ENCODE data around the gene BNC2. TPM values are rescaled to one million over a fixed set of nuclear protein-coding genes. Genes with fewer than 3 reads are reported as not detected.

Gene BNC2
- total RNA-seq, 2 experiments from 2014 or later = not detected

DNA sequence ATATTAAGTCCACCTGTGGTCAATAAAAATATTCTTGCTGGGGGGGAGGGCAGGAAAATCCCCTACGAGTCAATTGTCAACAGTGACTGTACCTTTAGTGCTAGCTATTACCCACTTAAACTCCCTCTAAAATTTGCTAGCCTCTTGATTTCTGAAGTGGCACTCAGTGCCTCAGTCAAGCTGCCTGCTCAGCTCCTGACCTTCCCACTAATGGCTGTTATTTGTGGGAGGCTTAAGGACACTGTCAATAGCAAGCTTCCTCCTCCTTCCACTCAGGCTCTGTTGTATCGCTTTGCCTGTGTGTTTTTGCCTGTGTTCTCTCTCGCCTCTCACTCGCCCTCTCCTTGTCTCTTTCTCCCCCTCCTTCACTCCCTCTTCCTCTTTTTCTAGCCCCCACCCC lies 140.8 kb downstream of the BNC2 start:
- Mint-ChIP-seq H3K9me3 (no peaks in the 10 kb centered on the region), H3K36me3 (ENCODE audit: low read depth) (no peaks in the 10 kb centered on the region), H3K4me3 (no peak overlapping the region), H3K27me3 (peaks cover 45% of the 10 kb centered on the region), H3K4me1 (ENCODE audit: low read depth) (no peaks in the 10 kb centered on the region), H3K27ac (no peak overlapping the region)
- Histone ChIP-seq H3K36me3 (ENCODE audit: insufficient read depth, low read length) (no peaks in the 10 kb centered on the region), H3K4me1 (ENCODE audit: insufficient read depth, low read length) (no peaks in the 10 kb centered on the region), H3K27me3 (ENCODE audit: control insufficient read depth in 1 of 2, insufficient read depth in 2 of 2, low read length in 2 of 2) (peaks cover 9 to 23% of the 10 kb centered on the region in 2 experiments), H3K9me3 (ENCODE audit: control insufficient read depth in 1 of 2, insufficient read depth in 1 of 2, low read length in 2 of 2) (peaks cover 0 to 10% of the 10 kb centered on the region in 2 experiments), H3K4me3 (ENCODE audit: low read length) (no peak overlapping the region), H3K27ac (ENCODE audit: low read depth in 1 of 2, low read length in 2 of 2) (no peak overlapping the region)
- no peak for ATAC-seq (ENCODE audit: poor library complexity)
- no peak for DNase-seq
- intact Hi-C loops (cut with DNase I, micrococcal nuclease) = no loop called here
- CTCF ChIA-PET = no interaction called here
- POLR2A ChIA-PET = no interaction called here
- TF ChIP-seq, protein P1, sequence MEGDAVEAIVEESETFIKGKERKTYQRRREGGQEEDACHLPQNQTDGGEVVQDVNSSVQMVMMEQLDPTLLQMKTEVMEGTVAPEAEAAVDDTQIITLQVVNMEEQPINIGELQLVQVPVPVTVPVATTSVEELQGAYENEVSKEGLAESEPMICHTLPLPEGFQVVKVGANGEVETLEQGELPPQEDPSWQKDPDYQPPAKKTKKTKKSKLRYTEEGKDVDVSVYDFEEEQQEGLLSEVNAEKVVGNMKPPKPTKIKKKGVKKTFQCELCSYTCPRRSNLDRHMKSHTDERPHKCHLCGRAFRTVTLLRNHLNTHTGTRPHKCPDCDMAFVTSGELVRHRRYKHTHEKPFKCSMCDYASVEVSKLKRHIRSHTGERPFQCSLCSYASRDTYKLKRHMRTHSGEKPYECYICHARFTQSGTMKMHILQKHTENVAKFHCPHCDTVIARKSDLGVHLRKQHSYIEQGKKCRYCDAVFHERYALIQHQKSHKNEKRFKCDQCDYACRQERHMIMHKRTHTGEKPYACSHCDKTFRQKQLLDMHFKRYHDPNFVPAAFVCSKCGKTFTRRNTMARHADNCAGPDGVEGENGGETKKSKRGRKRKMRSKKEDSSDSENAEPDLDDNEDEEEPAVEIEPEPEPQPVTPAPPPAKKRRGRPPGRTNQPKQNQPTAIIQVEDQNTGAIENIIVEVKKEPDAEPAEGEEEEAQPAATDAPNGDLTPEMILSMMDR (IDR thresholded peaks at IDR 0.05) = no peak

- H3K27ac ChIP-seq (ENCODE audit: low read depth in 1 of 2, low read length in 2 of 2) = no peak overlapping the region
- ChIA-PET CTCF (no interaction called here), POLR2A (no interaction called here)
- no peak for DNase-seq
- no peak overlapping the region for H3K27ac Mint-ChIP-seq
- H3K9me3 Mint-ChIP-seq = no peaks in the 10 kb centered on the region
- H3K4me3 Mint-ChIP-seq = no peak overlapping the region
- H3K9me3 ChIP-seq (ENCODE audit: control insufficient read depth in 1 of 2, insufficient read depth in 1 of 2, low read length in 2 of 2) = peaks cover 0 to 10% of the 10 kb centered on the region in 2 experiments
- ATAC-seq (ENCODE audit: poor library complexity) = no peak
- H3K27me3 ChIP-seq (ENCODE audit: control insufficient read depth in 1 of 2, insufficient read depth in 2 of 2, low read length in 2 of 2) = peaks cover 9 to 32% of the 10 kb centered on the region in 2 experiments
- no peaks in the 10 kb centered on the region for H3K4me1 ChIP-seq (ENCODE audit: insufficient read depth, low read length)
- no peaks in the 10 kb centered on the region for H3K4me1 Mint-ChIP-seq (ENCODE audit: low read depth)
- H3K36me3 Mint-ChIP-seq (ENCODE audit: low read depth) = no peaks in the 10 kb centered on the region
- H3K36me3 ChIP-seq (ENCODE audit: insufficient read depth, low read length) = no peaks in the 10 kb centered on the region
- intact Hi-C loops (cut with DNase I, micrococcal nuclease) = no loop called here
- H3K4me3 ChIP-seq (ENCODE audit: low read length) = no peak overlapping the region
- TF ChIP-seq, protein P1 (IDR thresholded peaks at IDR 0.05) = no peak
- peaks cover 50% of the 10 kb centered on the region for H3K27me3 Mint-ChIP-seq
These were observed 142.3 kb downstream of the BNC2 start for GRCh38 chr9:16728137-16728508.

DNA sequence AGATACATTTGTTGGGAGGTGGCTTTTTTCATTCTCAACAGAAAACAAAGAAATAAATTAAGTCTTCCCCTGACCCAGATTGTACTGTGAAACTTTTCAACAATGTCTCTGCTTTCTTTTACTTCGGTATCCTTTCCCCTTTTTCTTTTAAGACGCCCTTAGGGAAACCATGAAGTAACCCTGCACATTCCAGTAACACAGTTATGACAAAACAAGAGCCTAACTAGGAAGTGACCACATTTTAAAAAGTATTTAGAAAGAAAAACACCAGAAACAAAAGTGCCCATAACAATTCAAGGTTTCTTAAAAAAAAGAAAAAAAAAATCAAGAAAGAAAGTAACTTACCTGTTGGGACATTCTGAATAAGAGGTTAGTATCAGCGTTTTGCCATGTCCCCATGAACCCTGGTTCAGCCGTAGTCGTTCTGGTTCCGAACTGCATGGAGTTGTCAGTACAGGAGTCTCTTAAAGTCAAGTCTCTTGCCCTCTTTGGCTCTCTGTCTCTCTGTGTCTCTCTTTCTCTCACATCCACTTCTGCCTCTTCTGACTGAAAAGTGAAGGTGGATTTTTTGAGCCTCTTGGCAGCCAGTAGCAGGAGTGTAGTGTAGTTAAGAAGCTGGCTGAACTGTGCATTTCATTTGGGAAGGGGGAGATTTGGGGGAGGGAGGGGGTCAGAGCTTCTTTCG lies 142.9 kb downstream of the BNC2 start:
- H3K27ac ChIP-seq (ENCODE audit: low read depth in 1 of 2, low read length in 2 of 2) = no peak overlapping the region
- ChIA-PET POLR2A (no interaction called here), CTCF (no interaction called here)
- Mint-ChIP-seq H3K9me3 (no peaks in the 10 kb centered on the region), H3K4me3 (no peak overlapping the region), H3K36me3 (ENCODE audit: low read depth) (no peaks in the 10 kb centered on the region), H3K4me1 (ENCODE audit: low read depth) (no peaks in the 10 kb centered on the region), H3K27ac (no peak overlapping the region), H3K27me3 (peaks cover 50% of the 10 kb centered on the region)
- intact Hi-C loops (cut with DNase I, micrococcal nuclease) = no loop called here
- DNase-seq (no peak), ATAC-seq (ENCODE audit: poor library complexity) (no peak)
- no peaks in the 10 kb centered on the region for H3K36me3 ChIP-seq (ENCODE audit: insufficient read depth, low read length)
- no peak overlapping the region for H3K4me3 ChIP-seq (ENCODE audit: low read length)
- TF ChIP-seq, protein P1 (IDR thresholded peaks at IDR 0.05) = no peak
- peaks cover 9 to 32% of the 10 kb centered on the region in 2 experiments for H3K27me3 ChIP-seq (ENCODE audit: control insufficient read depth in 1 of 2, insufficient read depth in 2 of 2, low read length in 2 of 2)
- peaks cover 0 to 10% of the 10 kb centered on the region in 2 experiments for H3K9me3 ChIP-seq (ENCODE audit: control insufficient read depth in 1 of 2, insufficient read depth in 1 of 2, low read length in 2 of 2)
- no peaks in the 10 kb centered on the region for H3K4me1 ChIP-seq (ENCODE audit: insufficient read depth, low read length)
